ENCODE results near the gene GLIPR1L2. TPM values are rescaled to one million over a fixed set of nuclear protein-coding genes. Genes with fewer than 3 reads are reported as not detected.

Gene GLIPR1L2
- total RNA-seq (2022; extraction: Qiagen RNA extraction), result 0.10 to 0.28 TPM (median 0.16 TPM) in 4 of 5 replicates, not detected in the other

DNA sequence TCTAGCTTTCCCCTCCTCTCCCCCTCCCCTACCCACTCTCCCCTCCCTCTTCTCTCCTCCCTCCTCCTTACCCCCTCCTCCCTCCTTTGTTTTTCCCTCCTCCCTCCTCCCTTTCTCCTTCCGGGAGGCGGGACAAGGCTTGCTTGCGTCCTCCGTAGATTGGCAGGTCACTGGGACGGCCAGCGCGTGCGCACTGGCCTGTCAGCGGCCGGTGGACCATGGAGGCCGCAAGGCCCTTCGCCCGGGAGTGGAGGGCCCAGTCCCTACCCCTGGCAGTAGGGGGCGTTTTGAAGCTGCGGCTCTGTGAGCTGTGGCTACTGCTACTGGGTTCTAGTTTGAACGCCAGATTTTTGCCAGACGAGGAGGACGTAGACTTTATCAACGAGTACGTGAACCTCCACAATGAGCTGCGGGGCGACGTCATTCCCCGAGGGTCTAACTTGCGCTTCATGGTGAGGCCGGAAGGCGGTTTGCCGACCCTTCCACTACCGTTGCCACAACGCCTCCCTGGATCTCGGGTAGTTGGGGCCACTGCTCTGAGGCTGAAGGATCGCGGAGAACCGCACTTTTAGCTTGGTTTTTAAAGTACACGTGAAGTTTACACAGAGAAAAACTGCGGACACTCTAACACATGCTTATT lies at the start of gene GLIPR1L2:
Gene GLIPR1L2 (plus strand): TSS at position 191 of the 640 bp plus-strand sequence. CDS start 28 bp downstream, at position 219.

DNA sequence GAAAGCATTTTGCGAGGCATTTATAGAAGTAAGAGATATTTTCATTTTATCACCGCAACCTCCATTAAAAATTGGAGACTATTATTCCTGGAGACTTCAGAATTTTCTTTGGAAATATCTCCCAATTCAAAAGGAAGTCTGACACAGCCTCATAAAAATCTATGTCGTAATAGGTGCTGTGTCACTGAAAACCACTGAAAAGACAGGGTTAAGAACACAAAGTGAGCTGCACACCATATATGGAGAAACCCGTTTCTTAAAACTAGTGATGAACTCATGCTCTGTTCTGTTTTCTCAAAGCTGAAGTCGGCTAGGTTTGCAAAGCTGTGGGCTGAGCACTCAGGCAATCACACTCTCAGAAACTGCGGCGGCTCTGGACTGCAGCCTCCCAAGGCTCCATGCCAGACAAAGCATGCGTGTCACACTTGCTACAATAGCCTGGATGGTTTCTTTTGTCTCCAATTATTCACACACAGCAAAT lies 89.6 kb downstream of the GLIPR1L2 start, which contains the start of gene GLIPR1:
Gene GLIPR1 (plus strand): TSS at position 287 of the 481 bp plus-strand sequence. CDS start 126 bp downstream, at position 413.

Other genes with a start within 250 kb of the GLIPR1L2 start
- not detected in 5 replicates for gene KCNC2, start 181.2 kb upstream of the GLIPR1L2 start, total RNA-seq (2022; extraction: Qiagen RNA extraction)
- 1.2 to 2.2 TPM (median 1.4 TPM) in 5 replicates for gene CAPS2, start 60.8 kb upstream of the GLIPR1L2 start, total RNA-seq (2022; extraction: Qiagen RNA extraction)
- not detected in 5 replicates for gene GLIPR1L1, start 56.4 kb upstream of the GLIPR1L2 start, total RNA-seq (2022; extraction: Qiagen RNA extraction)
- gene GLIPR1, start 89.7 kb downstream of the GLIPR1L2 start, total RNA-seq (2022; extraction: Qiagen RNA extraction), result 22.6 to 34.4 TPM (median 29.3 TPM) in 5 replicates
- 55.0 to 91.3 TPM (median 60.9 TPM) in 5 replicates for gene KRR1, start 120.5 kb downstream of the GLIPR1L2 start, total RNA-seq (2022; extraction: Qiagen RNA extraction)